ENCODE measurements around the gene NCKAP1. TPM values are rescaled to one million over a fixed set of nuclear protein-coding genes. Genes with fewer than 3 reads are reported as not detected.

Gene NCKAP1
- total and polyA plus RNA-seq, 10 of the 15 experiments (the other 5 are each of a cell fraction or from before 2014, with no cell fraction given): 0.11 to 1.5 (median 0.52) TPM

DNA sequence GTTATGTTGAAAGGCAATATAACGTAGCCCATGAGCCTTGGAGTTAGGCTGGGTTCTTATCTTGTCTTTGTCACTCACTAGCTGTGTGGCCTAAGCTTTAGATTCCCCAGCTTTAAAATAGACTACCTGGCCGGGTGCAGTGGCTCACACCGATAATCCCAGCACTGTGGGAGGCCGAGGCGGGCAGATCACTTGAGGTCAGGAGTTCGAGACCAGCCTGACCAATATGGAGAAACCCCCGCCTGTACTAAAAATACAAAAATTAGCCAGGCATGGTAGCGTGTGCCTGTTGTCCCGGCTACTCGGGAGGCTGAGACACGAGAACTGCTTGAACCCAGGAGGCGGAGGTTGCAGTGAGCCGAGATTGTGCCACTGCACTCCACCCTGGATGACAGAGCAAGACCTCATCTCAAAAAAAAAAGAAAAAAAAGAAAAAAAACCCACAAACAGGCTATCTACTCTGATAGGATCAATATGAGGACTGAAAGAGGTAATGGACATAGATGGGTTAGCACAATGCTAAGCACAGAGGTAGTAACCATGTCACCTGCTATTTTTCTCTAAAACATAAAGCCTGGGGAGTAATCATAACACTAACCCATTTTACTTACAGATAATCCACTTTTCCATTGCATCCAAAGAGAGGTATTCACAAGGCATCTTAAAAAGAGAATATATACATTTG lies 43.9 kb downstream of the NCKAP1 start (continued):
- no peak for TF ChIP-seq CBX5 (IDR thresholded peaks at IDR 0.05; ENCODE audit: low read depth)

DNA sequence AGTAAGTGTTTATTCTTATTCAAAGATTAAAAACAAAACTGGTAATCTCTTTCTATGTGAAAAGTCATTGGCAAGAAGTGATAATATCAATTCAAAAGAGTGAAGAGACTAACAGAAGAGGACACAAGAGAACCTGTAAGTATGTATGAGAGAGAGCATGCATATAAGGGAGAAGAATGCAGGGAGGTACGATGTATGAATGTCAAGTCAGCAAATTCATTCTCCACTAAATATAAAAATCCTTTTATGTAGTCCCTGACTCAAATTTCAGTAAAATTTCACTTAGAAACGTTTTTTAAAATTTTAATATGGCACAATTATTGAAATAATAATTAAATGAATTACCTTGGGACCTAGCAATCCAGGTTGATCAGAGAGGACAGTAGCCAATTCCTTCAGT lies 55.3 kb downstream of the NCKAP1 start:
- DNase-seq (ENCODE audit: low read depth, low spot score): no peak
- no TSS peak for BruUV-seq (replicated peaks)
- FAIRE-seq: no peak
- intact Hi-C loops (cut with micrococcal nuclease; ENCODE audit: unreplicated experiment) (no loop called here), in situ Hi-C loops (cut with MboI) (loop anchor here (10.0 to 25.0 kb wide), 3 partner anchors 218 to 796 kb away; no protein-coding TSS in a partner anchor)
- no peak for ATAC-seq
- Histone ChIP-seq H3K79me2 (ENCODE audit: control insufficient read depth, insufficient read depth, low read length) (no peaks in the 10 kb centered on the region), H3K27ac (ENCODE audit: control insufficient read depth, insufficient read depth) (no peak overlapping the region), H3K4me3 (no peak overlapping the region), H2AFZ (ENCODE audit: control insufficient read depth, low read depth, low read length) (no peak overlapping the region), H3K4me2 (ENCODE audit: control insufficient read depth, insufficient read depth) (no peak overlapping the region), H3K27me3 (replicated peaks in 1 of 2; ENCODE audit: control insufficient read depth in 2 of 2, insufficient read depth in 2 of 2, low read length in 1 of 2) (no peaks in the 10 kb centered on the region), H3K36me3 (ENCODE audit: control insufficient read depth in 2 of 2, insufficient read depth in 2 of 2, low read length in 1 of 2) (no peaks in the 10 kb centered on the region), H4K20me1 (ENCODE audit: control insufficient read depth, insufficient read depth) (no peaks in the 10 kb centered on the region), H3K9me3 (replicated peaks; ENCODE audit: control insufficient read depth, insufficient read depth, low read length) (no peaks in the 10 kb centered on the region), H3K4me1 (ENCODE audit: control insufficient read depth, insufficient read depth, low read length) (no peaks in the 10 kb centered on the region), H3K9ac (ENCODE audit: control insufficient read depth, insufficient read depth, low read length) (no peak overlapping the region)
- RAD21 ChIA-PET (ENCODE audit: unreplicated experiment): no interaction called here
- SMC1A ChIA-PET (ENCODE audit: uncharacterized antibody, unreplicated experiment): interaction anchor here (3.5 kb wide), 1 partner anchor 316 kb away, joined by 12 read pairs; no protein-coding TSS in a partner anchor
- POLR2A ChIA-PET: no interaction called here
- WGBS (ENCODE audit: insufficient coverage, insufficient replicate concordance, low lambda C conversion rate, missing lambda C conversion rate): 26% methylated on average over 2 of the region's 2 CpGs
- CTCF ChIA-PET: interaction anchor here (5.7 kb wide), 1 partner anchor 316 kb away, joined by 93 read pairs; no protein-coding TSS in a partner anchor
- TF ChIP-seq KLF5 (IDR thresholded peaks at IDR 0.05; ENCODE audit: partially characterized antibody) (no peak), NR2C2 (IDR thresholded peaks at IDR 0.05; ENCODE audit: borderline replicate concordance, control insufficient read depth, insufficient read length, low read depth) (no peak), POU2F2 (IDR thresholded peaks at IDR 0.05; ENCODE audit: borderline replicate concordance, low read depth, low read length) (no peak), MYB (IDR thresholded peaks at IDR 0.05; ENCODE audit: borderline replicate concordance, low read depth, low read length) (no peak)
- TF ChIP-seq, protein P1, sequence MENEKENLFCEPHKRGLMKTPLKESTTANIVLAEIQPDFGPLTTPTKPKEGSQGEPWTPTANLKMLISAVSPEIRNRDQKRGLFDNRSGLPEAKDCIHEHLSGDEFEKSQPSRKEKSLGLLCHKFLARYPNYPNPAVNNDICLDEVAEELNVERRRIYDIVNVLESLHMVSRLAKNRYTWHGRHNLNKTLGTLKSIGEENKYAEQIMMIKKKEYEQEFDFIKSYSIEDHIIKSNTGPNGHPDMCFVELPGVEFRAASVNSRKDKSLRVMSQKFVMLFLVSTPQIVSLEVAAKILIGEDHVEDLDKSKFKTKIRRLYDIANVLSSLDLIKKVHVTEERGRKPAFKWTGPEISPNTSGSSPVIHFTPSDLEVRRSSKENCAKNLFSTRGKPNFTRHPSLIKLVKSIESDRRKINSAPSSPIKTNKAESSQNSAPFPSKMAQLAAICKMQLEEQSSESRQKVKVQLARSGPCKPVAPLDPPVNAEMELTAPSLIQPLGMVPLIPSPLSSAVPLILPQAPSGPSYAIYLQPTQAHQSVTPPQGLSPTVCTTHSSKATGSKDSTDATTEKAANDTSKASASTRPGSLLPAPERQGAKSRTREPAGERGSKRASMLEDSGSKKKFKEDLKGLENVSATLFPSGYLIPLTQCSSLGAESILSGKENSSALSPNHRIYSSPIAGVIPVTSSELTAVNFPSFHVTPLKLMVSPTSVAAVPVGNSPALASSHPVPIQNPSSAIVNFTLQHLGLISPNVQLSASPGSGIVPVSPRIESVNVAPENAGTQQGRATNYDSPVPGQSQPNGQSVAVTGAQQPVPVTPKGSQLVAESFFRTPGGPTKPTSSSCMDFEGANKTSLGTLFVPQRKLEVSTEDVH (IDR thresholded peaks at IDR 0.05; ENCODE audit: low read depth, partially characterized antibody): no peak
- TF ChIP-seq, protein P2, sequence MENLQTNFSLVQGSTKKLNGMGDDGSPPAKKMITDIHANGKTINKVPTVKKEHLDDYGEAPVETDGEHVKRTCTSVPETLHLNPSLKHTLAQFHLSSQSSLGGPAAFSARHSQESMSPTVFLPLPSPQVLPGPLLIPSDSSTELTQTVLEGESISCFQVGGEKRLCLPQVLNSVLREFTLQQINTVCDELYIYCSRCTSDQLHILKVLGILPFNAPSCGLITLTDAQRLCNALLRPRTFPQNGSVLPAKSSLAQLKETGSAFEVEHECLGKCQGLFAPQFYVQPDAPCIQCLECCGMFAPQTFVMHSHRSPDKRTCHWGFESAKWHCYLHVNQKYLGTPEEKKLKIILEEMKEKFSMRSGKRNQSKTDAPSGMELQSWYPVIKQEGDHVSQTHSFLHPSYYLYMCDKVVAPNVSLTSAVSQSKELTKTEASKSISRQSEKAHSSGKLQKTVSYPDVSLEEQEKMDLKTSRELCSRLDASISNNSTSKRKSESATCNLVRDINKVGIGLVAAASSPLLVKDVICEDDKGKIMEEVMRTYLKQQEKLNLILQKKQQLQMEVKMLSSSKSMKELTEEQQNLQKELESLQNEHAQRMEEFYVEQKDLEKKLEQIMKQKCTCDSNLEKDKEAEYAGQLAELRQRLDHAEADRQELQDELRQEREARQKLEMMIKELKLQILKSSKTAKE (IDR thresholded peaks at IDR 0.05; ENCODE audit: low read depth, poor library complexity, severe bottlenecking): no peak
- TF ChIP-seq, protein P3, sequence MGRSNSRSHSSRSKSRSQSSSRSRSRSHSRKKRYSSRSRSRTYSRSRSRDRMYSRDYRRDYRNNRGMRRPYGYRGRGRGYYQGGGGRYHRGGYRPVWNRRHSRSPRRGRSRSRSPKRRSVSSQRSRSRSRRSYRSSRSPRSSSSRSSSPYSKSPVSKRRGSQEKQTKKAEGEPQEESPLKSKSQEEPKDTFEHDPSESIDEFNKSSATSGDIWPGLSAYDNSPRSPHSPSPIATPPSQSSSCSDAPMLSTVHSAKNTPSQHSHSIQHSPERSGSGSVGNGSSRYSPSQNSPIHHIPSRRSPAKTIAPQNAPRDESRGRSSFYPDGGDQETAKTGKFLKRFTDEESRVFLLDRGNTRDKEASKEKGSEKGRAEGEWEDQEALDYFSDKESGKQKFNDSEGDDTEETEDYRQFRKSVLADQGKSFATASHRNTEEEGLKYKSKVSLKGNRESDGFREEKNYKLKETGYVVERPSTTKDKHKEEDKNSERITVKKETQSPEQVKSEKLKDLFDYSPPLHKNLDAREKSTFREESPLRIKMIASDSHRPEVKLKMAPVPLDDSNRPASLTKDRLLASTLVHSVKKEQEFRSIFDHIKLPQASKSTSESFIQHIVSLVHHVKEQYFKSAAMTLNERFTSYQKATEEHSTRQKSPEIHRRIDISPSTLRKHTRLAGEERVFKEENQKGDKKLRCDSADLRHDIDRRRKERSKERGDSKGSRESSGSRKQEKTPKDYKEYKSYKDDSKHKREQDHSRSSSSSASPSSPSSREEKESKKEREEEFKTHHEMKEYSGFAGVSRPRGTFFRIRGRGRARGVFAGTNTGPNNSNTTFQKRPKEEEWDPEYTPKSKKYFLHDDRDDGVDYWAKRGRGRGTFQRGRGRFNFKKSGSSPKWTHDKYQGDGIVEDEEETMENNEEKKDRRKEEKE (IDR thresholded peaks at IDR 0.05): no peak
